PC-9 (cell line): ENCODE data around the gene ELOA.
A peak's percentile ranks its signal among the peaks of the same experiment; 100 is the strongest.

Source experiments
- EZH2 ChIP-seq: fragments of 200-600 bp; sonication (generic); IDR thresholded peaks from 2 replicates; pipeline ENCODE4 v1.8.0; 2017; ENCODE audit warnings: antibody characterized with exemption, low read depth
- TF ChIP-seq, protein P1 (sequence below): fragments of 200-600 bp; sonication (generic); conservative IDR thresholded peaks from 2 replicates; pipeline ENCODE4 v1.6.1; 2017; ENCODE audit warnings: mixed run types, antibody characterized with exemption, mild to moderate bottlenecking, moderate library complexity

DNA sequence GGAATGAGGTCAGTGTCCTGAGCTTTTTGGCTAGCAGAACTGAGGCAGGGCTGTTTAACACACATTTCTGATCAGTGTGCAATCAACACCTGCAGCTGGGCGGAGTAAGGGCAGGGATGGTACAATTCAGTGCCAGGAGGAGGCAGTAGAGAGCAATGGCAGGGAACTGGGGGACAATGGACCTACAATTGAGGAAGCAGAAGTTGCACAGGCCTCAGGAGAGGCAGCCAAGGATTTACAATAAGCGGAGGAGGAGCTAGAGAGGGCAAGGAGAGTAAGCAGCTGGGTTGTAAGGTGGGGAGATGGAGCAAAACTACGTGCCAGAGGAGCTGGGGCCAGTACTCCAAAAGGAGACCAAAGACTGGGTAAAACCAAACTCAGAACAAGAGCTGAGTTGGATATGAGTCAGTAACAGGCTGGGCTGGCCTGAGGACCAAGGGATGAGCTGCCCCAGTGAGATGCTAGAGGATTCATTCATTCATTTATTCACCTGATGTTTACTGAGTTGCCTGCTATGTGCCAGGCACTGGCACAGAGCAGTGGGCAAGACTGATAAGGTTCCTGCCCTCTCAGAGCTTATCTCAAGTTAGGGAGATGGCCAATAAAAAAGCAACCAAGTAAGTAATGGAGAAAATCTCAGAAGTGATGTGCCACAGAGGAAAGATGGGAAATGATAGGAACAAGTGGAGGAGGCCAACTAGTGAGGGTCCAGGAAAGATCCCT, 67.7 kb downstream of the ELOA start:
- TF ChIP-seq, protein P1, sequence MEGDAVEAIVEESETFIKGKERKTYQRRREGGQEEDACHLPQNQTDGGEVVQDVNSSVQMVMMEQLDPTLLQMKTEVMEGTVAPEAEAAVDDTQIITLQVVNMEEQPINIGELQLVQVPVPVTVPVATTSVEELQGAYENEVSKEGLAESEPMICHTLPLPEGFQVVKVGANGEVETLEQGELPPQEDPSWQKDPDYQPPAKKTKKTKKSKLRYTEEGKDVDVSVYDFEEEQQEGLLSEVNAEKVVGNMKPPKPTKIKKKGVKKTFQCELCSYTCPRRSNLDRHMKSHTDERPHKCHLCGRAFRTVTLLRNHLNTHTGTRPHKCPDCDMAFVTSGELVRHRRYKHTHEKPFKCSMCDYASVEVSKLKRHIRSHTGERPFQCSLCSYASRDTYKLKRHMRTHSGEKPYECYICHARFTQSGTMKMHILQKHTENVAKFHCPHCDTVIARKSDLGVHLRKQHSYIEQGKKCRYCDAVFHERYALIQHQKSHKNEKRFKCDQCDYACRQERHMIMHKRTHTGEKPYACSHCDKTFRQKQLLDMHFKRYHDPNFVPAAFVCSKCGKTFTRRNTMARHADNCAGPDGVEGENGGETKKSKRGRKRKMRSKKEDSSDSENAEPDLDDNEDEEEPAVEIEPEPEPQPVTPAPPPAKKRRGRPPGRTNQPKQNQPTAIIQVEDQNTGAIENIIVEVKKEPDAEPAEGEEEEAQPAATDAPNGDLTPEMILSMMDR, result peak; percentile 63
- no peak for TF ChIP-seq EZH2
